Measurements from ENCODE around the gene VRK1.
"Not testable (repeated sequence)": the region's sequence is repeated elsewhere in the genome, so short reads cannot be mapped to it uniquely, and the experiment has no call there.

VRK1 gene

GRCh38 chr14:96876747-96877146, 79.6 kb downstream of the VRK1 start:
- H3K4me2 ChIP-seq (ENCODE audit: low read depth, low read length, poor library complexity, severe bottlenecking) = no peak overlapping the region
- no peaks in the 10 kb centered on the region for H3K4me1 ChIP-seq (ENCODE audit: insufficient read depth, low read length, poor library complexity, severe bottlenecking)
- H3K9ac ChIP-seq (ENCODE audit: low read depth, low read length, poor library complexity, severe bottlenecking) = no peak overlapping the region
- no peak for TF ChIP-seq EZH2phosphoT487 (IDR thresholded peaks at IDR 0.05; ENCODE audit: borderline replicate concordance)
- TF ChIP-seq, protein P1, sequence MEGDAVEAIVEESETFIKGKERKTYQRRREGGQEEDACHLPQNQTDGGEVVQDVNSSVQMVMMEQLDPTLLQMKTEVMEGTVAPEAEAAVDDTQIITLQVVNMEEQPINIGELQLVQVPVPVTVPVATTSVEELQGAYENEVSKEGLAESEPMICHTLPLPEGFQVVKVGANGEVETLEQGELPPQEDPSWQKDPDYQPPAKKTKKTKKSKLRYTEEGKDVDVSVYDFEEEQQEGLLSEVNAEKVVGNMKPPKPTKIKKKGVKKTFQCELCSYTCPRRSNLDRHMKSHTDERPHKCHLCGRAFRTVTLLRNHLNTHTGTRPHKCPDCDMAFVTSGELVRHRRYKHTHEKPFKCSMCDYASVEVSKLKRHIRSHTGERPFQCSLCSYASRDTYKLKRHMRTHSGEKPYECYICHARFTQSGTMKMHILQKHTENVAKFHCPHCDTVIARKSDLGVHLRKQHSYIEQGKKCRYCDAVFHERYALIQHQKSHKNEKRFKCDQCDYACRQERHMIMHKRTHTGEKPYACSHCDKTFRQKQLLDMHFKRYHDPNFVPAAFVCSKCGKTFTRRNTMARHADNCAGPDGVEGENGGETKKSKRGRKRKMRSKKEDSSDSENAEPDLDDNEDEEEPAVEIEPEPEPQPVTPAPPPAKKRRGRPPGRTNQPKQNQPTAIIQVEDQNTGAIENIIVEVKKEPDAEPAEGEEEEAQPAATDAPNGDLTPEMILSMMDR (conservative IDR thresholded peaks at IDR 0.05; ENCODE audit: low read length) = no peak
- H3K4me3 ChIP-seq (ENCODE audit: low read length, poor library complexity, severe bottlenecking) = no peak overlapping the region
- H3K36me3 ChIP-seq (ENCODE audit: insufficient read depth, low read length) = peaks cover 43% of the 10 kb centered on the region
- no peaks in the 10 kb centered on the region for H3F3A ChIP-seq (ENCODE audit: low read depth)
- no peaks in the 10 kb centered on the region for H3K9me3 ChIP-seq (ENCODE audit: insufficient read depth, low read depth, low read length)
- H3K9me2 ChIP-seq (replicated peaks; ENCODE audit: low read depth, low read length) = no peaks in the 10 kb centered on the region
- H3K79me2 ChIP-seq (ENCODE audit: insufficient read depth, low read length) = no peaks in the 10 kb centered on the region
- H3K27me3 ChIP-seq (ENCODE audit: insufficient read depth, low read length, poor library complexity, severe bottlenecking) = no peaks in the 10 kb centered on the region
- H4K20me1 ChIP-seq (ENCODE audit: insufficient read depth, low read length, poor library complexity, severe bottlenecking) = no peaks in the 10 kb centered on the region
- no peak overlapping the region for H2AFZ ChIP-seq (ENCODE audit: low read length)

DNA sequence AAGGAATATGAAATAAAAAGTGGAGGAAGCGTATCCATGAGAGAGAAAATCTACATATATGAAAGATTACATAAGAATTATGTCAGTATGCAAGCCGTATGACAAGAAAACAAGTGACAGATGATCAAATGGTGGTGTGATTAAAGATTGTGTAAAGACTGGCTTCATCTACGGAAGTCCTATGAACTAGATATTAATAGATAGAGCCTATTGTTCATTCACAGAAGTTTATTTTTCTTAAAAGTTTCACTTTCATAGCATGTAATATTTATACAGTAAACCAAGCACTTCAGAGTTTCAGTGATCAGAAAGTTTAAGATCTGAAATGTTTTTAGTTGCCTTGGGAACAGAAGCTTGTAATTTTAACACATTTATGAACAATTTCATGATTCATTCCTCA, 84.5 kb downstream of the VRK1 start:
- no peaks in the 10 kb centered on the region for H3K79me2 ChIP-seq (ENCODE audit: insufficient read depth, low read length)
- no peaks in the 10 kb centered on the region for H4K20me1 ChIP-seq (ENCODE audit: insufficient read depth, low read length, poor library complexity, severe bottlenecking)
- H3K9me3 ChIP-seq (ENCODE audit: insufficient read depth, low read depth, low read length) = no peaks in the 10 kb centered on the region
- no peak overlapping the region for H3K4me2 ChIP-seq (ENCODE audit: low read depth, low read length, poor library complexity, severe bottlenecking)
- H3K4me3 ChIP-seq (ENCODE audit: low read length, poor library complexity, severe bottlenecking) = no peak overlapping the region
- no peaks in the 10 kb centered on the region for H3K4me1 ChIP-seq (ENCODE audit: insufficient read depth, low read length, poor library complexity, severe bottlenecking)
- H3K36me3 ChIP-seq (ENCODE audit: insufficient read depth, low read length) = peaks cover 21% of the 10 kb centered on the region
- no peak overlapping the region for H3K9ac ChIP-seq (ENCODE audit: low read depth, low read length, poor library complexity, severe bottlenecking)
- H3K27me3 ChIP-seq (ENCODE audit: insufficient read depth, low read length, poor library complexity, severe bottlenecking) = no peaks in the 10 kb centered on the region
- no peaks in the 10 kb centered on the region for H3F3A ChIP-seq (ENCODE audit: low read depth)
- no peak overlapping the region for H2AFZ ChIP-seq (ENCODE audit: low read length)
- TF ChIP-seq EZH2phosphoT487 (IDR thresholded peaks at IDR 0.05; ENCODE audit: borderline replicate concordance) = no peak
- TF ChIP-seq, protein P1 (conservative IDR thresholded peaks at IDR 0.05; ENCODE audit: low read length) = no peak
- H3K9me2 ChIP-seq (replicated peaks; ENCODE audit: low read depth, low read length) = no peaks in the 10 kb centered on the region

DNA sequence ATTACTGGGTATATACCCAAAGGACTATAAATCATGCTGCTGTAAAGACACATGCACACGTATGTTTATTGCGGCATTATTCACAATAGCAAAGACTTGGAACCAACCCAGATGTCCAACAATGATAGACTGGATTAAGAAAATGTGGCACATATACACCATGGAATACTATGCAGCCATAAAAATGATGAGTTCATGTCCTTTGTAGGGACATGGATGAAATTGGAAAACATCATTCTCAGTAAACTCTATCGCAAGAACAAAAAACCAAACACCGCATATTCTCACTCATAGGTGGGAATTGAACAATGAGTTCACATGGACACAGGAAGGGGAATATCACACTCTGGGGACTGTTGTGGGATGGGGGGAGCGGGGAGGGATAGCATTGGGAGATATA, 86.8 kb downstream of the VRK1 start:
- H3K27me3 ChIP-seq (ENCODE audit: insufficient read depth, low read length, poor library complexity, severe bottlenecking); H3K79me2 ChIP-seq (ENCODE audit: insufficient read depth, low read length); H3K4me1 ChIP-seq (ENCODE audit: insufficient read depth, low read length, poor library complexity, severe bottlenecking); H2AFZ ChIP-seq (ENCODE audit: low read length); H4K20me1 ChIP-seq (ENCODE audit: insufficient read depth, low read length, poor library complexity, severe bottlenecking); H3K9me2 ChIP-seq (replicated peaks; ENCODE audit: low read depth, low read length); H3K4me3 ChIP-seq (ENCODE audit: low read length, poor library complexity, severe bottlenecking); H3F3A ChIP-seq (ENCODE audit: low read depth); H3K9ac ChIP-seq (ENCODE audit: low read depth, low read length, poor library complexity, severe bottlenecking); H3K9me3 ChIP-seq (ENCODE audit: insufficient read depth, low read depth, low read length); H3K4me2 ChIP-seq (ENCODE audit: low read depth, low read length, poor library complexity, severe bottlenecking): not testable (repeated sequence)
- peaks cover 20% of the 10 kb centered on the region for H3K36me3 ChIP-seq (ENCODE audit: insufficient read depth, low read length)

GRCh38 chr14:96888158-96888557, 91.0 kb downstream of the VRK1 start:
- TF ChIP-seq EZH2phosphoT487 (IDR thresholded peaks at IDR 0.05; ENCODE audit: borderline replicate concordance) = no peak
- TF ChIP-seq, protein P1 (conservative IDR thresholded peaks at IDR 0.05; ENCODE audit: low read length) = no peak
- Histone ChIP-seq H3K9me3 (ENCODE audit: insufficient read depth, low read depth, low read length) (no peaks in the 10 kb centered on the region), H3K27me3 (ENCODE audit: insufficient read depth, low read length, poor library complexity, severe bottlenecking) (no peaks in the 10 kb centered on the region), H4K20me1 (ENCODE audit: insufficient read depth, low read length, poor library complexity, severe bottlenecking) (no peaks in the 10 kb centered on the region), H3K9ac (ENCODE audit: low read depth, low read length, poor library complexity, severe bottlenecking) (no peak overlapping the region), H3K36me3 (ENCODE audit: insufficient read depth, low read length) (no peaks in the 10 kb centered on the region), H3K4me2 (ENCODE audit: low read depth, low read length, poor library complexity, severe bottlenecking) (no peak overlapping the region), H3F3A (ENCODE audit: low read depth) (no peaks in the 10 kb centered on the region), H3K79me2 (ENCODE audit: insufficient read depth, low read length) (no peaks in the 10 kb centered on the region), H3K4me3 (ENCODE audit: low read length, poor library complexity, severe bottlenecking) (no peak overlapping the region), H3K9me2 (replicated peaks; ENCODE audit: low read depth, low read length) (no peaks in the 10 kb centered on the region), H2AFZ (ENCODE audit: low read length) (no peak overlapping the region), H3K4me1 (ENCODE audit: insufficient read depth, low read length, poor library complexity, severe bottlenecking) (no peaks in the 10 kb centered on the region)

All from Loucy (cell line).